ENCODE measurements around the gene OSBPL7. TPM values are rescaled to one million over a fixed set of nuclear protein-coding genes. Genes with fewer than 3 reads are reported as not detected.

The OSBPL7 gene
- total and polyA plus RNA-seq, 5 donors = 5.3 to 11.1 (median 7.6) TPM

GRCh38 chr17:47757386-47757785 lies 64.2 kb downstream of the OSBPL7 start:
- DNase-seq (no peak), ATAC-seq (no peak)
- no peaks in the 10 kb centered on the region for H3K4me1 ChIP-seq (ENCODE audit: control insufficient read depth, insufficient read depth, low read length)
- no peaks in the 10 kb centered on the region for H3K27me3 ChIP-seq (ENCODE audit: control insufficient read depth, insufficient read depth)
- 39% methylated on average over 1 of the region's 1 CpG for WGBS
- no peak overlapping the region for H3K27ac ChIP-seq (ENCODE audit: low read length)
- no peaks in the 10 kb centered on the region for H3K9me3 ChIP-seq (ENCODE audit: control insufficient read depth, low read length)
- intact Hi-C loops (cut with DNase I) = no loop called here
- no peak overlapping the region for H3K4me3 ChIP-seq (ENCODE audit: low read length)

Other genes with a start within 250 kb of the OSBPL7 start
- gene KPNB1, start 171.9 kb downstream of the OSBPL7 start, total RNA-seq = 100 to 1,000 TPM; 134 to 175 (median 167) TPM
- 50.0 TPM for gene KPNB1, start 171.9 kb downstream of the OSBPL7 start, polyA plus RNA-seq
- gene TBKBP1, start 127.6 kb downstream of the OSBPL7 start, total RNA-seq = 10 to 100 TPM; 17.5 to 25.2 (median 21.0) TPM
- 27.0 TPM for gene TBKBP1, start 127.6 kb downstream of the OSBPL7 start, polyA plus RNA-seq
- under 1 TPM in 3 of 4 donors, not detected in 1; 0.14 to 0.60 (median 0.38) TPM for gene TBX21, start 88.6 kb downstream of the OSBPL7 start, total RNA-seq
- 0.14 TPM for gene TBX21, start 88.6 kb downstream of the OSBPL7 start, polyA plus RNA-seq
- 10 to 100 TPM; 37.7 to 52.3 (median 46.6) TPM for gene MRPL10, start 9.7 kb upstream of the OSBPL7 start, total RNA-seq
- gene MRPL10, start 9.7 kb upstream of the OSBPL7 start, polyA plus RNA-seq = 48.0 TPM
- gene LRRC46, start 9.9 kb upstream of the OSBPL7 start, total RNA-seq = under 1 TPM in 3 of 4 donors, not detected in 1; 0.38 to 0.48 (median 0.43) TPM
- gene LRRC46, start 9.9 kb upstream of the OSBPL7 start, polyA plus RNA-seq = 0.29 TPM
- 10 to 100 TPM; 36.6 to 51.8 (median 40.9) TPM for gene SCRN2, start 19.5 kb upstream of the OSBPL7 start, total RNA-seq
- gene SCRN2, start 19.5 kb upstream of the OSBPL7 start, polyA plus RNA-seq = 62.3 TPM
- gene SP6, start 29.4 kb upstream of the OSBPL7 start, total RNA-seq = 1 to 10 TPM in 1 of 4 donors, under 1 TPM in 3; 0.29 to 3.6 (median 0.41) TPM
- 0.34 TPM for gene SP6, start 29.4 kb upstream of the OSBPL7 start, polyA plus RNA-seq
- 10 to 100 TPM; 15.8 to 20.6 (median 17.9) TPM for gene SP2, start 74.4 kb upstream of the OSBPL7 start, total RNA-seq
- gene SP2, start 74.4 kb upstream of the OSBPL7 start, polyA plus RNA-seq = 11.4 TPM
- gene PNPO, start 119.8 kb upstream of the OSBPL7 start, total RNA-seq = 10 to 100 TPM; 23.9 to 29.9 (median 26.0) TPM
- 16.1 TPM for gene PNPO, start 119.8 kb upstream of the OSBPL7 start, polyA plus RNA-seq
- gene PRR15L, start 136.1 kb upstream of the OSBPL7 start, total RNA-seq = not detected
- not detected for gene PRR15L, start 136.1 kb upstream of the OSBPL7 start, polyA plus RNA-seq
- gene CDK5RAP3, start 149.3 kb upstream of the OSBPL7 start, total RNA-seq = 10 to 100 TPM; 56.8 to 66.8 (median 64.9) TPM
- gene CDK5RAP3, start 149.3 kb upstream of the OSBPL7 start, polyA plus RNA-seq = 54.3 TPM
- 10 to 100 TPM; 51.8 to 74.8 (median 68.4) TPM for gene COPZ2, start 216.0 kb upstream of the OSBPL7 start, total RNA-seq
- 55.4 TPM for gene COPZ2, start 216.0 kb upstream of the OSBPL7 start, polyA plus RNA-seq
- gene NFE2L1, start 226.6 kb upstream of the OSBPL7 start, total RNA-seq = 100 to 1,000 TPM; 603 to 811 (median 785) TPM
- gene NFE2L1, start 226.6 kb upstream of the OSBPL7 start, polyA plus RNA-seq = 661 TPM

Measured in right cardiac atrium (tissue), 5 donors.